Body of pancreas (tissue), 4 donors: Measurements from ENCODE around the gene SLC39A2. TPM values are rescaled to one million over a fixed set of nuclear protein-coding genes. Genes with fewer than 3 reads are reported as not detected.

ENCODE experiments used
- ATAC-seq: fragments of 150-250 bp; one replicate; pipeline ENCODE4 v1.9.1; 2016
- DNase-seq, 4 donors: peaks; one replicate each; pipeline ENCODE4 v3.0.0-alpha.2; 2019
- H3K27ac ChIP-seq, 4 donors: fragments of 200-600 bp; sonication (generic); 1 replicate in 3 of 4; 2 replicates in 1 of 4; pipeline versions ENCODE4 v1.5.1 to v1.6.1; 2016 to 2019; ENCODE audit warnings: mild to moderate bottlenecking in 1 of 4, mixed read lengths in 1 of 4, moderate library complexity in 1 of 4
- H3K27me3 ChIP-seq, 2 donors: fragments of 200-600 bp; sonication (generic); one replicate each; pipeline ENCODE4 v1.6.0; 2016; ENCODE audit warnings: mild to moderate bottlenecking in 1 of 2
- H3K36me3 ChIP-seq, 2 donors: fragments of 200-600 bp; sonication (generic); replicated peaks in 1 of 2; 2 replicates each; pipeline ENCODE4 v1.5.1; 2016; ENCODE audit warnings: low read depth in 2 of 2; ENCODE audit not compliant: insufficient read depth in 1 of 2
- H3K4me1 ChIP-seq: fragments of 200-600 bp; sonication (generic); one replicate; pipeline ENCODE4 v1.6.0; 2016
- H3K4me3 ChIP-seq, 2 donors: fragments of 200-600 bp; sonication (generic); 1 replicate in 1 of 2; 2 replicates in 1 of 2; pipeline ENCODE4 v1.5.1; 2016 to 2019
- H3K9me3 ChIP-seq, 3 donors: fragments of 200-600 bp; sonication (generic); 1 replicate in 2 of 3; 2 replicates in 1 of 3; pipeline ENCODE4 v1.5.1; 2016
- CTCF ChIP-seq, 7 experiments: fragments of 450-650 bp in 4 of 7; fragments of 200-600 bp in 3 of 7; sonication (generic) in 3 of 7; IDR thresholded peaks; one replicate each; pipeline ENCODE4 v1.5.1; 2016 to 2019; ENCODE audit warnings: antibody characterized with exemption in 7 of 7
- POLR2A ChIP-seq, 3 donors: fragments of 450-650 bp; IDR thresholded peaks; one replicate each; pipeline ENCODE4 v1.6.1; 2016; ENCODE audit warnings: antibody characterized with exemption in 3 of 3, mild to moderate bottlenecking in 2 of 3
- WGBS, 2 donors: methylation state at CpG; one replicate each; pipeline ENCODE4 v1.1.5; 2017; 5-methylcytosine and 5-hydroxymethylcytosine counted together
- intact Hi-C: fragments of 100-400 bp; cut with DNase I; formaldehyde crosslinking; loops from one replicate; pipeline ENCODE4 v1.15.1; 2023
- total RNA-seq, 2 donors: library from RNA; depleted of rRNA; stranded (reverse); fragments of >200 nt; gene quantifications; one replicate each; pipeline ENCODE4 v1.1.0, GENCODE V29; 2016

SLC39A2 gene
- total RNA-seq, 2 donors from 2014 or later, result not detected

- Histone ChIP-seq H3K9me3 (no peaks in the 10 kb centered on the region), H3K27me3 (no peaks in the 10 kb centered on the region), H3K4me3 (no peak overlapping the region), H3K27ac (no peak overlapping the region), H3K36me3 (peaks cover 11 to 18% of the 10 kb centered on the region in 2 donors), H3K4me1 (peaks cover 19% of the 10 kb centered on the region)
- 93 to 97% methylated on average over 3 of the region's 3 CpGs for WGBS, 2 donors
- TF ChIP-seq POLR2A (IDR thresholded peaks at IDR 0.05), result no peak
- TF ChIP-seq CTCF (IDR thresholded peaks at IDR 0.05), result no peak
- no peak for ATAC-seq
- no peak for DNase-seq
- intact Hi-C loops, result loop anchor here (5.0 kb wide), 1 partner anchor 69 kb away; no protein-coding TSS in a partner anchor
Observed at GRCh38 chr14:21018781-21019180, 19.7 kb downstream of the SLC39A2 start.

- intact Hi-C loops, result loop anchor here (5.0 kb wide), 1 partner anchor 68 kb away; no protein-coding TSS in a partner anchor
Observed at GRCh38 chr14:21019366-21019765, 20.3 kb downstream of the SLC39A2 start.

GRCh38 chr14:21020977-21021545 is 22.0 kb downstream of the SLC39A2 start:
- intact Hi-C loops, result no loop called here
- H3K36me3 ChIP-seq, result peaks cover 11 to 18% of the 10 kb centered on the region in 2 donors
- peak overlapping the region in 1 of 4 donors; percentile 7 for H3K27ac ChIP-seq
- DNase-seq (no peak), ATAC-seq (no peak)
- WGBS, 2 donors, result 70 to 87% methylated on average over 5 of the region's 5 CpGs
- peaks cover 33% of the 10 kb centered on the region for H3K4me1 ChIP-seq
- no peaks in the 10 kb centered on the region for H3K9me3 ChIP-seq
- no peak for TF ChIP-seq CTCF (IDR thresholded peaks at IDR 0.05)
- no peak for TF ChIP-seq POLR2A (IDR thresholded peaks at IDR 0.05)
- H3K4me3 ChIP-seq, result no peak overlapping the region
- H3K27me3 ChIP-seq, result no peaks in the 10 kb centered on the region

More at GRCh38 chr14:21019366-21019765, 20.3 kb downstream of the SLC39A2 start:
- peaks cover 11 to 18% of the 10 kb centered on the region in 2 donors for H3K36me3 ChIP-seq
- no peaks in the 10 kb centered on the region for H3K9me3 ChIP-seq
- no peaks in the 10 kb centered on the region for H3K27me3 ChIP-seq
- ATAC-seq (no peak), DNase-seq (no peak)
- WGBS, 2 donors, result 58 to 76% methylated on average over 1 of the region's 1 CpG
- peaks cover 24% of the 10 kb centered on the region for H3K4me1 ChIP-seq
- TF ChIP-seq POLR2A (IDR thresholded peaks at IDR 0.05), result no peak
- no peak for TF ChIP-seq CTCF (IDR thresholded peaks at IDR 0.05)
- H3K4me3 ChIP-seq, result no peak overlapping the region
- H3K27ac ChIP-seq, result no peak overlapping the region

GRCh38 chr14:21022686-21023085 is 23.6 kb downstream of the SLC39A2 start:
- intact Hi-C loops, result no loop called here
- ATAC-seq, result no peak
- DNase-seq, result no peak
- Histone ChIP-seq H3K4me3 (no peak overlapping the region), H3K27ac (peak overlapping the region in 3 of 4 donors; percentile 22 to 77 (median 30)), H3K9me3 (no peaks in the 10 kb centered on the region), H3K36me3 (peaks cover 10 to 15% of the 10 kb centered on the region in 2 donors), H3K27me3 (no peaks in the 10 kb centered on the region), H3K4me1 (peaks cover 33% of the 10 kb centered on the region)
- TF ChIP-seq POLR2A (IDR thresholded peaks at IDR 0.05) (no peak), CTCF (IDR thresholded peaks at IDR 0.05) (no peak)
- 71 to 81% methylated on average over 5 of the region's 5 CpGs for WGBS, 2 donors

GRCh38 chr14:21023174-21023573 is 24.1 kb downstream of the SLC39A2 start:
- H3K27ac ChIP-seq, result peak overlapping the region in 3 of 4 donors; percentile 72 to 77 (median 77)
- TF ChIP-seq POLR2A (IDR thresholded peaks at IDR 0.05) (no peak), CTCF (IDR thresholded peaks at IDR 0.05) (no peak)
- intact Hi-C loops, result no loop called here
- peaks cover 5 to 11% of the 10 kb centered on the region in 2 donors for H3K36me3 ChIP-seq
- WGBS, 2 donors, result 57 to 65% methylated on average over 6 to 7 of the region's 7 CpGs
- H3K27me3 ChIP-seq, result no peaks in the 10 kb centered on the region
- H3K4me3 ChIP-seq, result no peak overlapping the region
- DNase-seq (no peak), ATAC-seq (no peak)
- H3K4me1 ChIP-seq, result peaks cover 33% of the 10 kb centered on the region
- H3K9me3 ChIP-seq, result no peaks in the 10 kb centered on the region
